HG03139 (cell line): Measurements from ENCODE around the gene NFYC.

Experiments
- ATAC-seq: cut with Tn5 transposase; IDR thresholded peaks from one replicate; pipeline ENCODE4 v1.9.1; 2021; ENCODE audit not compliant: unreplicated experiment

NFYC gene

GRCh38 chr1:40691538-40692428 is at the start of gene NFYC:
TSS of gene NFYC (plus strand) at chr1:40691704. CDS start at chr1:40738844, 47,140 bp downstream.
- ATAC-seq = peak; percentile 71

GRCh38 chr1:40645118-40645680 is 46.3 kb upstream of the NFYC start:
- no peak for ATAC-seq

DNA sequence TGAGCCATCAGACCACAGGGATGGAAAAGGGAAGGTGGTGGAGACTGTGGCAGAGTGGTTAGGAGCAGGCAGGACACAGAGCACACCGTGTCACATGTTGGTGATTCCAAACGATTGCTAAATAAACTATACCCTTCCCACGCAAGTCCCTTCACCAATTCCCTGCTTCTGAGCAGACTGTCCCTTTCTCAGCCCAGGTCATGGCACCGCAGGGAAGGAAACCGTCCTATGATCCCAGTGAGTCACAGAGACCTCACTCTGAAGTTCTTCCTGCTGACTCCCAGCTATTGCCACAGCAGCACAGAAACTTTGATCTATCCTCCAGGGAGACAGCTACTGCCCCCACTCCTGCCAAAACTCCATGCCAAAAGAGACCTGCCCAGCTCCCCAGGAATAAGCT is 45.2 kb upstream of the NFYC start:
- ATAC-seq = no peak

DNA sequence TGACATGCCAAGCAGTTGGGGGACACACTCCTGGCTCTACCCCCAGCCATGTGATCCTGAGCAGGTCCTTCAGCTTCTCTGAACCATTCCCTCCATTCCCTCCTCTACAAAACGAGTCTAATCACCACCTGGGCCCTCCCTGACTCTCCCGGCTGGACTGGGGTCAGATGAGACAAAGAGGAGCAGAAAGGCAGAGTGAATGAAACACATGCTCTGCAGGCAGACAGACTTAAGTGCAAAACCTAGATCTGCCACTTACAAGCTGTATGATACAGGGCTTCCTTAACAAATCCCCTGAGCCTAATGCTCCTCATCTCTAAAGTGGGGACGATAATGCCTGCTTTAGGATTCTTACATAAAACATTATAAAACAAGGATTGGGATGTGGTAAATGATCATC is 43.3 kb upstream of the NFYC start:
- no peak for ATAC-seq

GRCh38 chr1:40648928-40649591 is 42.4 kb upstream of the NFYC start:
- ATAC-seq = no peak

GRCh38 chr1:40649592-40649930 is 41.9 kb upstream of the NFYC start:
- no peak for ATAC-seq

- no peak for ATAC-seq
Measured at GRCh38 chr1:40650075-40650474, 41.4 kb upstream of the NFYC start.

GRCh38 chr1:40651138-40651857 is 40.2 kb upstream of the NFYC start:
- no peak for ATAC-seq

DNA sequence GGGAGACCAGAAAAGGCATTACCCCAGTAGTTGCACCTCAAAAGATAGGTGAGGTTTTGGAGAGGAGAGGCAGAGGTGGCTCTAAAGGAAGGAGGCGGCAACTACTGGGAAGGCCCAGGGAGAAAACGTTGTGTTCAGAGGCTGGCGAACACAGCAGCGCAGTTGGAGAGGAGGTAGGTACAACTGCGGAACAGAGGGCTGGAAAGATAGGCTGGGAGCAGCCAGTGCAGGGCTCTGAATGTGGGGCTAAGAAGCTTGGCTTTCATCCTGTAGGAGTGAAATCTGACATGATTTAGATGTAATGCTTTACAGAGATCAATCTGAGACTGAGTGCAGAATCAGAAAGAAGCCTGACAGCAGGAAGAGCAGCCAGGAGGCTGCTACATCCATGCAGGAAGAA is 39.0 kb upstream of the NFYC start:
- no peak for ATAC-seq

GRCh38 chr1:40652979-40653378 is 38.5 kb upstream of the NFYC start:
- ATAC-seq = no peak

DNA sequence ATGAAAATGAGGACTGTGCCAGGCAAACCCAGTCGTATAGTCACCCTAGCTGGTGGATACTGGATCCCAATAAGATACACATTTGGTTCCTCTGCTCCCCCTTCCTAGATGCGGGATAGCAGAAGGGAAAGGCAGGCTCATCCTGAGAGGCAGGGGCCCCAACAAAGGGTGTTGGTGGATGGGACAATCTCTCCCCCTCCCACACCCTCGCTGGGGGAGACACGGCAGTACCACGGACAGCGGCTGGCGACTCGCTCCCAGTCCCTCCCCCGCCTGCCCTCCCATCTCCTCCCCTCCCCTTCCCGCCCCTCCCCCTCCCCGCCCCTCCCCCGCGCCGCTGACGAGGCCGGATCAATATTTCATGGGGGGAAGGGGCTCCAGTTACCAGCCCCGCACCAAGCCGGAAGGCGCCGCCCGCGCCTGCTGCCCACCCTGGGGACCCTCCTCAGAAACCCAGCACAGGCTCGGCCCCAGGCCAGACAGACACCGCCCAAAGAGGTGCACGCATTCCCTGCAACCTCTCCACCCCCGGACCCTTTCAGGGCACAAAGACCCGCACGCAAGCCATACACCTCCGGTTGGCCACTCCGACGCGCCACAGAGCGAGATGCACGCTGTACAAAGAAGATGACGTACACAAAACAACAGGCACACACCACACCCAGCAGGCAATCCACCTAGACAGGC is 37.5 kb upstream of the NFYC start:
- no peak for ATAC-seq

GRCh38 chr1:40657046-40657445 is 34.5 kb upstream of the NFYC start:
- ATAC-seq = no peak

- no peak for ATAC-seq
Measured at GRCh38 chr1:40658751-40659648, 32.5 kb upstream of the NFYC start.

GRCh38 chr1:40659649-40659947 is 31.9 kb upstream of the NFYC start:
- no peak for ATAC-seq

- no peak for ATAC-seq
Measured at GRCh38 chr1:40661678-40662077, 29.8 kb upstream of the NFYC start.

- ATAC-seq = no peak
Measured at GRCh38 chr1:40662151-40662550, 29.4 kb upstream of the NFYC start.

DNA sequence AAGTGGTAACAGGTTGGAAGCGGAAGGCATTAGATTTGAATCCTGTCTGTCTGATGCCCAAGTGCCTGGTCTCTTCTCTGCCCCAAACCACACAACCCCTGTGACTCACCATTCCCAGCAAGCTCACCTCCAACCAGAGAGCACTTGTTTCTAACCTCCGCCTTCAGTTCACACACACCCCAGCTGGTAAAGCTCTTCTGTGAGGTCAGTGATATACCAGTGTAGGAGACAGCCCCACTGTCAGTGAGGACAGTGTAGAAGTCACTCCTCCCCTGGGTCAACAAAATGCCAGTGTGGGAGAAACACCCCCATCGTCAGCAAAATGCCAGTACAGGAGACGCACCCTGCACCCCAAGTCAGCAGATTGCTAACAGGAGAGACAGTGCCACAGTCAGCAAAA is 28.6 kb upstream of the NFYC start:
- no peak for ATAC-seq

DNA sequence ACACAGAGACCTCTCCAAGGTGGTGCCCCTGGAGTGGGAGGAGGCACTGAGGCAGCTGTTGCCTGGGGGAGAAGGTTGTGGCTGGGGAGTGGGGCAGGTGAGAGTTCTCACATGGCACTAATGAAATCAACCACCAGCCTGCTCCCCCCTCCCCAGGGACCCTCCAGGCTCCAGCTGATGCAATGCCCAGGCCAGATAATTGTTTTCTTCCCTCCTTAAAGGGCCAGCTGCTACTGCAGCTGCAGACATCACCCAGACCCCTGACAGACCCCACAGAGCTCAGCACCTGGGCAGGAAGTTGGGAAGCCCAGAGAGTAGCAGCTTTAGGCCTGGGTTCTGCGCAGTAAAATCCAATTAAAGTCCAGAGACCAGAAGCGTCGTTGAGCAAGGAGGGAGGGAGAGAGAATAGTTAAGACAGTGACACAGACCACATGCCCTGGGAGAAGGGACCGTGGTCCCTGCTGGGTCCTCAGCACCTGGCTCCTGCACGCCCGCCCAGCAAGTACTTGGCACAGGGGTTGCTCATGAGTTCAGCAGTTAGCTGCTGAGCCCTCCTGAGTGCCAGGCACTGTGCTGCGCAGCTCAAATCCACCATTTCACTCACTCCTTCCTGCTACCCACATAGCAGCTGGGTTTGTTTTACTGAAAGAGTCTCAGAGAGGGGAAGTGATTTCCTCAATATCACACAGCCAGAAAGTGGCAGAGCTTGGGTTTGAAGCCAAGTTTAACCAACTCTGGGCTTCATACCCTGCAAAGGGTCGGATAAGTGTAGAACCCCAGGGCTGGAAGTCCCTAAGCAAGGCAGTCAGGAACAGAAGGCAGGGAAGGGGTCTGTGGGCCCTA is 28.0 kb upstream of the NFYC start:
- ATAC-seq = no peak

DNA sequence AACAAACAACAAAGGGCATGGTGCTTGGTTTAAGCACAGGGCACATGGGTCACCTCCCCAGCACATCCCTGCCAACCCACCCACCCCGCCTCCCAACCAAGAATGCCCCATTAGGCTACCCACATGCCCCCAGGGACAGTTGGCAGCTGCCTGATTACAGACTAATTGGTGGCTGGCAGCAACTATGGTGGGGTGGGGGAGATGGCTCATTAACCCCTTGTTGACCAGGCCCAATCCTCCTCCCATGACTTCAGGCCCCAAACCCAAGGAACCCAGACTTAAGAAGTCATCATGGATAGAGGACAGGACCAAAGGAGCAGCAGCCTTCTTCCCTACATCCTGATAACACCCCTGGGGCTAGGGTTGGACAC is 27.4 kb upstream of the NFYC start:
- no peak for ATAC-seq
